Adipose tissue (tissue), 3 donors: ENCODE measurements around the gene GARNL3. TPM values are rescaled to one million over a fixed set of nuclear protein-coding genes. Genes with fewer than 3 reads are reported as not detected.

Source experiments
- H3K27ac ChIP-seq: one replicate; pipeline ENCODE4 v1.5.1; 2013; ENCODE audit warnings: low read depth, low read length
- WGBS, 3 donors: extraction: QIAGEN DNeasy Blood & Tissue Kit; methylation state at CpG; one replicate each; pipeline ENCODE4 v1.1.7; 2013; 5-methylcytosine and 5-hydroxymethylcytosine counted together
- polyA plus RNA-seq, 3 donors: library from polyadenylated mRNA; stranded (reverse); fragments of 200-250 nt; gene quantifications; one replicate each; pipeline ENCODE4 v1.2.3, GENCODE V29; 2013
- donor health status: healthy with polysubstance abuse.
- donor health status: Bipolar disorder and iron deficiency.
- donor health status: healthy.

The GARNL3 gene
- polyA plus RNA-seq, result 1 to 10 TPM; 2.4 to 7.5 (median 3.0) TPM

GRCh38 chr9:127264462-127265219 is at the start of gene GARNL3:
TSS of gene GARNL3 (plus strand) at chr9:127264774. CDS start at chr9:127264878, 104 bp downstream.
- WGBS, 3 donors, result 54 to 74% (median 60%) methylated on average over 8 of the region's 8 CpGs
- H3K27ac ChIP-seq, result no peak within 1 kb of the TSS

GRCh38 chr9:127215268-127216209 is 49.0 kb upstream of the GARNL3 start:
- H3K27ac ChIP-seq, result no peak overlapping the region
- 88 to 89% (median 88%) methylated on average over 14 of the region's 14 CpGs for WGBS, 3 donors

- 92 to 94% (median 92%) methylated on average over 7 of the region's 7 CpGs for WGBS, 3 donors
- H3K27ac ChIP-seq, result no peak overlapping the region
Measured at GRCh38 chr9:127216210-127216887, 48.2 kb upstream of the GARNL3 start.

GRCh38 chr9:127216888-127217217 is 47.7 kb upstream of the GARNL3 start:
- no peak overlapping the region for H3K27ac ChIP-seq
- WGBS, 3 donors, result 91% methylated on average over 5 of the region's 5 CpGs

- 75 to 90% (median 90%) methylated on average over 10 of the region's 10 CpGs for WGBS, 3 donors
- no peak overlapping the region for H3K27ac ChIP-seq
Measured at GRCh38 chr9:127218818-127219217, 45.8 kb upstream of the GARNL3 start.

GRCh38 chr9:127219520-127219919 is 45.1 kb upstream of the GARNL3 start:
- 48 to 82% (median 53%) methylated on average over 6 of the region's 6 CpGs for WGBS, 3 donors
- no peak overlapping the region for H3K27ac ChIP-seq

- WGBS, 3 donors, result 42 to 81% (median 50%) methylated on average over 2 of the region's 2 CpGs
- no peak overlapping the region for H3K27ac ChIP-seq
Measured at GRCh38 chr9:127221695-127222094, 42.9 kb upstream of the GARNL3 start.

- H3K27ac ChIP-seq, result no peak overlapping the region
- WGBS, 3 donors, result 84 to 92% (median 90%) methylated on average over 15 of the region's 15 CpGs
Measured at GRCh38 chr9:127222388-127223095, 42.0 kb upstream of the GARNL3 start.

- no peak overlapping the region for H3K27ac ChIP-seq
- WGBS, 3 donors, result 44 to 56% (median 46%) methylated on average over 4 of the region's 4 CpGs
Measured at GRCh38 chr9:127223266-127223665, 41.3 kb upstream of the GARNL3 start.

GRCh38 chr9:127223810-127224177 is 40.8 kb upstream of the GARNL3 start:
- 27 to 40% (median 35%) methylated on average over 8 of the region's 8 CpGs for WGBS, 3 donors
- H3K27ac ChIP-seq, result no peak overlapping the region

- no peak overlapping the region for H3K27ac ChIP-seq
- 1 to 2% (median 1%) methylated on average over 46 to 56 of the region's 56 CpGs for WGBS, 3 donors
Measured at GRCh38 chr9:127224178-127224882, 40.2 kb upstream of the GARNL3 start.

- 0 to 2% (median 0%) methylated on average over 51 to 101 of the region's 106 CpGs for WGBS, 3 donors
- H3K27ac ChIP-seq, result no peak overlapping the region
Measured at GRCh38 chr9:127224883-127225739, 39.5 kb upstream of the GARNL3 start.

GRCh38 chr9:127225801-127226625 is 38.6 kb upstream of the GARNL3 start:
- WGBS, 3 donors, result 30 to 62% (median 30%) methylated on average over 19 to 42 of the region's 42 CpGs
- no peak overlapping the region for H3K27ac ChIP-seq

- WGBS, 3 donors, result 92 to 99% (median 94%) methylated on average over 4 of the region's 4 CpGs
- no peak overlapping the region for H3K27ac ChIP-seq
Measured at GRCh38 chr9:127229691-127230417, 34.7 kb upstream of the GARNL3 start.

GRCh38 chr9:127231666-127232065 is 32.9 kb upstream of the GARNL3 start:
- no peak overlapping the region for H3K27ac ChIP-seq
- 91 to 96% (median 93%) methylated on average over 3 of the region's 3 CpGs for WGBS, 3 donors
